Endothelial cell of umbilical vein (primary cell): ENCODE measurements around the gene SLC9A1. TPM values are rescaled to one million over a fixed set of nuclear protein-coding genes. Genes with fewer than 3 reads are reported as not detected.

Source experiments
- BruUV-seq: library from RNA; stranded (reverse); fragments of 400-500 nt; replicated peaks from 2 replicates; lab custom pipeline; 2021; lab: Mats Ljungman, UMichigan
- CTCF ChIA-PET: fragments of 300-600, 350-600 bp; sonication (Branson Sonifier 250); formaldehyde crosslinking; loops from one replicate; lab custom pipeline; 2021; ENCODE audit warnings: antibody characterized with exemption, inconsistent platforms; lab: Charles Lee
- POLR2A ChIA-PET: fragments of 300-600, 350-600 bp; sonication (Branson Sonifier 250); formaldehyde crosslinking; loops from one replicate; lab custom pipeline; 2021; ENCODE audit warnings: antibody characterized with exemption, inconsistent platforms; lab: Charles Lee
- DNase-seq: peaks from one replicate; pipeline ENCODE4 v3.0.0-alpha.2; 2011; ENCODE audit warnings: low read depth, low spot score
- FAIRE-seq: peaks from 2 replicates; lab custom pipeline; 2011; peaks lifted over from hg19 to GRCh38; lab: Jason Lieb, UNC
- H2AFZ ChIP-seq: 2 replicates; pipeline ENCODE4 v1.6.0; 2012; ENCODE audit warnings: low read depth, low read length, control low read depth, inconsistent platforms
- H3K27ac ChIP-seq: 2 replicates; pipeline ENCODE4 v1.5.1; 2011; ENCODE audit warnings: low read depth, mild to moderate bottlenecking, control low read depth, low read length, moderate library complexity; ENCODE audit not compliant: insufficient read depth
- H3K27me3 ChIP-seq, 2 experiments: 2 replicates each; pipeline versions ENCODE4 v1.6.0 to v1.6.1; 2011; ENCODE audit warnings: low read length in 2 of 2, mixed read lengths in 1 of 2; ENCODE audit not compliant: control insufficient read depth in 2 of 2, insufficient read depth in 2 of 2
- H3K36me3 ChIP-seq, 2 experiments: 2 replicates in 1 of 2; 3 replicates in 1 of 2; pipeline ENCODE4 v1.5.1; 2011; ENCODE audit warnings: low read length in 2 of 2, mild to moderate bottlenecking in 1 of 2, moderate library complexity in 1 of 2; ENCODE audit not compliant: control insufficient read depth in 2 of 2, insufficient read depth in 2 of 2; ENCODE audit errors: extremely low read depth in 1 of 2
- H3K4me1 ChIP-seq: 3 replicates; pipeline ENCODE4 v1.5.1; 2011; ENCODE audit warnings: mild to moderate bottlenecking, low read length; ENCODE audit not compliant: control insufficient read depth, insufficient read depth; ENCODE audit errors: extremely low read depth
- H3K4me2 ChIP-seq: 2 replicates; pipeline ENCODE4 v1.6.1; 2011; ENCODE audit warnings: low read length, control low read depth, mixed read lengths; ENCODE audit not compliant: insufficient read depth
- H3K4me3 ChIP-seq, 3 experiments: fragments of 200-600 bp in 1 of 3; sonication (generic), shearing (Covaris generic) in 1 of 3; replicated peaks in 1 of 3; 2 replicates each; pipeline ENCODE4 v1.5.1; 2011 to 2016; ENCODE audit warnings: control low read depth in 3 of 3, low read length in 3 of 3, mild to moderate bottlenecking in 2 of 3, inconsistent platforms in 1 of 3, low read depth in 1 of 3, moderate library complexity in 1 of 3; ENCODE audit not compliant: insufficient read depth in 1 of 3
- H3K79me2 ChIP-seq: 2 replicates; pipeline ENCODE4 v1.6.0; 2012; ENCODE audit warnings: low read length, inconsistent platforms; ENCODE audit not compliant: control insufficient read depth, insufficient read depth
- H3K9ac ChIP-seq: replicated peaks from 2 replicates; pipeline ENCODE3; 2011; ENCODE audit warnings: low read length, control low read depth; ENCODE audit not compliant: insufficient read depth; ENCODE audit errors: extremely low read depth
- H3K9me1 ChIP-seq: replicated peaks from 3 replicates; pipeline ENCODE4 v1.6.0; 2011; ENCODE audit warnings: mild to moderate bottlenecking, low read length; ENCODE audit not compliant: control insufficient read depth, insufficient read depth; ENCODE audit errors: extremely low read depth
- H3K9me3 ChIP-seq: replicated peaks from 2 replicates; pipeline ENCODE4 v1.5.1; 2012; ENCODE audit warnings: low read length, inconsistent platforms; ENCODE audit not compliant: control insufficient read depth, insufficient read depth
- H4K20me1 ChIP-seq: replicated peaks from 2 replicates; pipeline ENCODE3; 2011; ENCODE audit warnings: mild to moderate bottlenecking, low read length; ENCODE audit not compliant: control insufficient read depth, insufficient read depth; ENCODE audit errors: extremely low read depth
- EZH2 ChIP-seq: IDR thresholded peaks from 2 replicates; pipeline ENCODE4 v1.6.1; 2012; ENCODE audit warnings: borderline replicate concordance, low read depth, mild to moderate bottlenecking, moderate library complexity, low read length, inconsistent platforms; ENCODE audit not compliant: severe bottlenecking
- FOS ChIP-seq: IDR thresholded peaks from 2 replicates; pipeline ENCODE4 v1.6.1; 2011; ENCODE audit warnings: mild to moderate bottlenecking, low read length, moderate library complexity, borderline replicate concordance; ENCODE audit not compliant: insufficient read depth
- GATA2 ChIP-seq: IDR thresholded peaks from 2 replicates; pipeline ENCODE4 v1.7.0; 2011; ENCODE audit warnings: low read depth, mild to moderate bottlenecking, moderate library complexity, mixed read lengths, low read length; ENCODE audit not compliant: insufficient read length, insufficient read depth
- JUN ChIP-seq: IDR thresholded peaks from 2 replicates; pipeline ENCODE4 v1.6.1; 2011; ENCODE audit warnings: borderline replicate concordance, low read depth; ENCODE audit not compliant: insufficient read length, insufficient read depth
- MYC ChIP-seq: IDR thresholded peaks from one replicate; pipeline ENCODE4 v1.6.1; 2011; ENCODE audit warnings: mild to moderate bottlenecking, low read depth, low read length
- POLR2A ChIP-seq: IDR thresholded peaks from 2 replicates; pipeline ENCODE4 v1.6.1; 2012; ENCODE audit warnings: low read depth, mild to moderate bottlenecking, control low read depth, low read length
- POLR2AphosphoS5 ChIP-seq: IDR thresholded peaks from 2 replicates; pipeline ENCODE4 v1.6.1; 2012; ENCODE audit warnings: low read depth, mild to moderate bottlenecking, control low read depth, low read length, moderate library complexity; ENCODE audit not compliant: insufficient read depth
- dilution Hi-C: fragments of 300-500 bp; cut with MboI; formaldehyde crosslinking; loops from one replicate; pipeline ENCODE4 v1.15.0; 2019; ENCODE audit warnings: low sequenced_read_pairs; ENCODE audit not compliant: extremely low pct_ligation_motif_present
- intact Hi-C: fragments of 100-400 bp; cut with micrococcal nuclease; formaldehyde crosslinking; loops from one replicate; pipeline ENCODE4 v1.10.0; 2022
- polyA plus RNA-seq, 4 experiments: library from polyadenylated mRNA; depleted of rRNA in 3 of 4; stranded (reverse) in 3 of 4; unstranded in 1 of 4; fragments of >200 nt; gene quantifications; 2 replicates each; pipeline versions ENCODE4 v1.2.1 to v1.2.3, GENCODE V29; 2011 to 2012; ENCODE audit warnings: missing spikeins in 1 of 4
- total RNA-seq: library from RNA; stranded (reverse); gene quantifications from 2 replicates; pipeline ENCODE4 v1.2.3, GENCODE V29; 2021
- TF ChIP-seq, protein P1 (sequence below): IDR thresholded peaks from 2 replicates; pipeline ENCODE4 v1.6.1; 2011; ENCODE audit not compliant: insufficient read depth, insufficient read length
- TF ChIP-seq, protein P2 (sequence below), 2 donors: IDR thresholded peaks; 1 replicate in 1 of 2; 2 replicates in 1 of 2; pipeline ENCODE4 v1.5.1; 2011; ENCODE audit warnings: low read length in 2 of 2, mild to moderate bottlenecking in 2 of 2, moderate library complexity in 2 of 2, control low read depth in 1 of 2, inconsistent platforms in 1 of 2, low read depth in 1 of 2; ENCODE audit not compliant: insufficient read depth in 1 of 2; ENCODE audit errors: extremely low read depth in 1 of 2

Gene SLC9A1
- total and polyA plus RNA-seq, 2 donors (not counting 3 experiments of a cell fraction or from before 2014, with no cell fraction given), result 22.8 to 59.2 TPM

DNA sequence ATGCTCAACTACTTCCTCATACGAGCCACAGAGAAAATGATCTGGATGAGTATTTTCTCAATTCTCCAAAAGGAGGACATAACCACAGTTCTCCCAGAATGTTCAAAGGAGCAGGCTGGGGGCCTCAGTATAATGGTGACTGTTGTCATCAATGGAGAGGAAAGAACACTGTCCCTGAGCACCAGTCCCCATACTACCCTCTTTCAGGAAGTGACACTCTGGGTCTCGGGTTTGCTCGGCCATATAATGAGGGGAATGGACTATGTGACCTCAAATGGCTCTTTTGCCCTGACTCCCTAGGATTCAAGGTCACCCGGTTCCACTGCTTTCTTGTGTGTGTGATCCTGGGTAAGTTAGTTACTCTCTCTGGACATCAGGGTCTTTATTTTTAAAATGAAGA lies 22.8 kb downstream of the SLC9A1 start:
- Histone ChIP-seq H2AFZ (no peak overlapping the region), H3K36me3 (no peaks in the 10 kb centered on the region), H3K4me1 (peaks cover 6% of the 10 kb centered on the region), H3K4me3 (no peak overlapping the region), H3K27me3 (no peaks in the 10 kb centered on the region), H3K9ac (no peak overlapping the region), H3K27ac (no peak overlapping the region), H3K9me1 (no peaks in the 10 kb centered on the region), H4K20me1 (no peaks in the 10 kb centered on the region), H3K4me2 (no peak overlapping the region), H3K9me3 (no peaks in the 10 kb centered on the region), H3K79me2 (peaks cover 15% of the 10 kb centered on the region)
- FAIRE-seq (no peak), DNase-seq (no peak)
- CTCF ChIA-PET, result interaction anchor here (0.6 to 3.4 kb wide), 2 partner anchors 8 to 12 kb away, joined by 3 to 16 read pairs; no protein-coding TSS in a partner anchor
- dilution Hi-C loops, result no loop called here
- no TSS peak for BruUV-seq
- POLR2A ChIA-PET, result interaction anchor here (2.8 kb wide), 1 partner anchor 22 kb away, joined by 11 read pairs; the partner anchor contains the start of gene SLC9A1
- intact Hi-C loops, result no loop called here
- TF ChIP-seq, protein P1, sequence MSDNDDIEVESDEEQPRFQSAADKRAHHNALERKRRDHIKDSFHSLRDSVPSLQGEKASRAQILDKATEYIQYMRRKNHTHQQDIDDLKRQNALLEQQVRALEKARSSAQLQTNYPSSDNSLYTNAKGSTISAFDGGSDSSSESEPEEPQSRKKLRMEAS, result no peak
- TF ChIP-seq MYC, result no peak
- TF ChIP-seq EZH2, result no peak
- TF ChIP-seq JUN, result no peak
- TF ChIP-seq POLR2AphosphoS5, result no peak
- no peak for TF ChIP-seq FOS
- no peak for TF ChIP-seq GATA2
- TF ChIP-seq, protein P2, sequence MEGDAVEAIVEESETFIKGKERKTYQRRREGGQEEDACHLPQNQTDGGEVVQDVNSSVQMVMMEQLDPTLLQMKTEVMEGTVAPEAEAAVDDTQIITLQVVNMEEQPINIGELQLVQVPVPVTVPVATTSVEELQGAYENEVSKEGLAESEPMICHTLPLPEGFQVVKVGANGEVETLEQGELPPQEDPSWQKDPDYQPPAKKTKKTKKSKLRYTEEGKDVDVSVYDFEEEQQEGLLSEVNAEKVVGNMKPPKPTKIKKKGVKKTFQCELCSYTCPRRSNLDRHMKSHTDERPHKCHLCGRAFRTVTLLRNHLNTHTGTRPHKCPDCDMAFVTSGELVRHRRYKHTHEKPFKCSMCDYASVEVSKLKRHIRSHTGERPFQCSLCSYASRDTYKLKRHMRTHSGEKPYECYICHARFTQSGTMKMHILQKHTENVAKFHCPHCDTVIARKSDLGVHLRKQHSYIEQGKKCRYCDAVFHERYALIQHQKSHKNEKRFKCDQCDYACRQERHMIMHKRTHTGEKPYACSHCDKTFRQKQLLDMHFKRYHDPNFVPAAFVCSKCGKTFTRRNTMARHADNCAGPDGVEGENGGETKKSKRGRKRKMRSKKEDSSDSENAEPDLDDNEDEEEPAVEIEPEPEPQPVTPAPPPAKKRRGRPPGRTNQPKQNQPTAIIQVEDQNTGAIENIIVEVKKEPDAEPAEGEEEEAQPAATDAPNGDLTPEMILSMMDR (IDR thresholded peaks at IDR 0.05; ENCODE audit: extremely low read depth in 1 of 2, insufficient read depth in 1 of 2, low read depth in 1 of 2, low read length in 2 of 2), result no peak
- no peak for TF ChIP-seq POLR2A
